Posterior vena cava (tissue), 2 donors: ENCODE results near the gene RFTN1. TPM values are rescaled to one million over a fixed set of nuclear protein-coding genes. Genes with fewer than 3 reads are reported as not detected.

ENCODE experiments used
- DNase-seq: peaks from one replicate; pipeline ENCODE4 v3.0.0-alpha.2; 2020; ENCODE audit warnings: low spot score
- intact Hi-C, 2 donors: fragments of 100-400 bp; cut with DNase I; formaldehyde crosslinking; loops; one replicate each; pipeline versions ENCODE4 v1.14.1 to v1.14.2; 2022 to 2023
- total RNA-seq, 2 donors: library from RNA; stranded (reverse); fragmentation: NEBNext Ultra II Directional; extraction: Animal tissue kit (Norgen Biotek cat#: 25700); gene quantifications; one replicate each; pipeline ENCODE4 v1.2.1, GENCODE V29; 2021
- donor health status: DM: yes; HTN: yes; CAD: no.
- donor health status: DM: yes; HTN: yes; CAD: no.

RFTN1 gene
- total RNA-seq, 2 donors from 2014 or later, result 72.2 to 102 TPM

- DNase-seq, result no peak
- intact Hi-C loops, result loop anchor here in 1 of 2 donors (5.0 kb wide), 1 partner anchor 34 kb away; the partner anchor contains the start of gene RFTN1
Observed at GRCh38 chr3:16478516-16478915, 35.0 kb downstream of the RFTN1 start.

- intact Hi-C loops, result loop anchor here in 1 of 2 donors (5.0 kb wide), 1 partner anchor 35 kb away; the partner anchor contains the start of gene RFTN1
- DNase-seq, result no peak
Observed at GRCh38 chr3:16477521-16477920, 36.0 kb downstream of the RFTN1 start.

DNA sequence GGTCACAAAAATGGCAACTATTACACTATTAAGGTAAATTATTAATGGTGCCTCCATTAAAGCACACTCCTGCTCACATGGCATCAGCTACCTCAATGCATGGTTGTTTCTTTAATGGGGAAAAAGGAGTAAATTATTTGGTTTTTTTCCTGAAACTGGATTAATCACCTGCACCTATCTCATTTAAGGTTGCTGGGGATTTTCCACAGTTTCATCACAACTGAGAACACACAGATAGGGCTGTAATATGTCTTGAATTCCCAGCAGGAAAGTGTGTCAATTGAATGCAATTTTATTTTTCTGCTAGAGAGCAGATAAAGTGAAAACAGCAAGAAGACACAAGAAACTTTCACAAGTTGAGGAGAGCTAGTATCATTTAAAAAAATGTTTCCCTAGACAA lies 36.4 kb downstream of the RFTN1 start:
- intact Hi-C loops, result loop anchor here in 1 of 2 donors (5.0 kb wide), 1 partner anchor 35 kb away; the partner anchor contains the start of gene RFTN1
- no peak for DNase-seq

DNA sequence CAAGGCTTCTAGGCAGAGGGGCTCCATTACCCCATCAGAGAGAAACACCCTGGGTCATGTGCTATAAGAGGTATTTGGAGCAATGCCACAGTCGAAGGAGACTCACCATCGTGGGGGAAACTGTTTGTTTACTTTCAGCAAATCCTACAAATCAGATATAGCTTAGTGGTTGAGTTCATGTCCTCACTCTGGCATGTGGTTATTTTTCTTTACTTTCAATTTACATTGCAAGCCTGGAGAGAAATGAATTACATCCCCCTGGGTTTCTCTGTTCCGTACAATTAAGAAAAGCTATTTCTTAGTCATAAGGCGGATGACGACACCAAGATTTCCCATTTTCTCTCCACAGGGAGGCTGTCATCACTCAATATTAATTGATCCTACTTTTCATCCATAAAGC lies 36.9 kb downstream of the RFTN1 start:
- no peak for DNase-seq
- intact Hi-C loops, result loop anchor here in 1 of 2 donors (5.0 kb wide), 1 partner anchor 36 kb away; the partner anchor contains the start of gene RFTN1

GRCh38 chr3:16475766-16476165 lies 37.7 kb downstream of the RFTN1 start:
- intact Hi-C loops, result loop anchor here in 1 of 2 donors (5.0 kb wide), 1 partner anchor 37 kb away; the partner anchor contains the start of gene RFTN1
- DNase-seq, result no peak

- intact Hi-C loops, result loop anchor here in 1 of 2 donors (5.0 kb wide), 1 partner anchor 37 kb away; the partner anchor contains the start of gene RFTN1
- no peak for DNase-seq
Observed at GRCh38 chr3:16474920-16475319, 38.6 kb downstream of the RFTN1 start.

GRCh38 chr3:16474216-16474615 lies 39.3 kb downstream of the RFTN1 start:
- intact Hi-C loops, result no loop called here
- no peak for DNase-seq

DNA sequence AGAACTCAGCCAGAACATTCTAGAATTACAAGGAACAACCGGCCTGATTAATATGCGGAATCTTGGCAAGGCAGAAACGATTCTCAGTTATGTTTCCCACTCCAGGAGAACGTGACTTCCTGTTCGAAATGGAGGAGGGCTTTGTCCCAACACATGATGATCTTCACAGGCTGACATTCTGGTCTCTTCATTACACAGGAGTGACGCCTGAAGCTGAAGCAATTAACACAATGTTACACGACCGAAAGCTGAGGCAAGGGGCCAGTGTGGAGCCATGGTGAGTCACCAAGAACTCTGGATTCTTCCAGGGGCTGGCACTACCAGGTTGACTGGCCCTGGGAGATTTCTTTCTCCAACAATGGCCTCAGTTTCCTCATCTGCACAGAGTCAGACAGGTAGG lies 40.9 kb downstream of the RFTN1 start:
- no peak for DNase-seq
- intact Hi-C loops, result no loop called here

- DNase-seq, result no peak
- intact Hi-C loops, result no loop called here
Observed at GRCh38 chr3:16471897-16472296, 41.6 kb downstream of the RFTN1 start.

DNA sequence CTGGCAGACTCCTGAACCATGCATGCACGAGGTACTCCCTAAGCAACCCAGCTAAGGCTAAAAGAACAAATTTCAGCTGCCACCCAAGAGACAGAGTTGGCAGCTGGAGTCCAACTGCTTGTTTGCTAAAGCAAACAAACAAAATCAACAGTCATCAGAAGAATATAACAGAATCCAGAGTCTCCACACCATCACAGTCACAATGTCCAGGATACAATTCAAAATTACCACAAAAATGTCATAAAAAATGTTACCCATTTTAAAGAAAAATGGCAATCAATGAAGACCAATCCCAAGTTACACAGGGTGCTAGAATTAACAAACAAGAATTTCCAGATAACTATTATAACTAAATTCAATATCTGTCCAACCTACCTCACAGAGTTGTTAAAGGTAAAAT lies 42.9 kb downstream of the RFTN1 start:
- no peak for DNase-seq
- intact Hi-C loops, result no loop called here

- no peak for DNase-seq
- intact Hi-C loops, result no loop called here
Observed at GRCh38 chr3:16468336-16469098, 45.0 kb downstream of the RFTN1 start.

DNA sequence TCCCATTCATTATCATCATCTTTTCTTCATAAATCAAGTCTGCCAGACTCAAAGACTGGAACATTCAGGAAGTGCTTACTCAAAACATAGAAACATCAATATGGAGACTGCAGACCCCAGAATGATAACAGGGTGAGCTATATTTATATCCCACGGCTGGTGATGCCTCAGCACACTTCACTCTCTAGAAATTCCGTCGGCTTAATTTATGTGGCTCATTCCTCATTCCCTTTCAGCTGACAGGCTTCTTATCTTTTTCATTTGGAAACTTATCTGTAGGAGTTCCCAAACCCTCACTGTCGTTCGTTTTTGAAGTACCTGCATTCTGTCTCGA lies 45.5 kb downstream of the RFTN1 start:
- no peak for DNase-seq
- intact Hi-C loops, result no loop called here

GRCh38 chr3:16467393-16467792 lies 46.1 kb downstream of the RFTN1 start:
- DNase-seq, result no peak
- intact Hi-C loops, result no loop called here

GRCh38 chr3:16466822-16467221 lies 46.7 kb downstream of the RFTN1 start:
- no peak for DNase-seq
- intact Hi-C loops, result no loop called here

DNA sequence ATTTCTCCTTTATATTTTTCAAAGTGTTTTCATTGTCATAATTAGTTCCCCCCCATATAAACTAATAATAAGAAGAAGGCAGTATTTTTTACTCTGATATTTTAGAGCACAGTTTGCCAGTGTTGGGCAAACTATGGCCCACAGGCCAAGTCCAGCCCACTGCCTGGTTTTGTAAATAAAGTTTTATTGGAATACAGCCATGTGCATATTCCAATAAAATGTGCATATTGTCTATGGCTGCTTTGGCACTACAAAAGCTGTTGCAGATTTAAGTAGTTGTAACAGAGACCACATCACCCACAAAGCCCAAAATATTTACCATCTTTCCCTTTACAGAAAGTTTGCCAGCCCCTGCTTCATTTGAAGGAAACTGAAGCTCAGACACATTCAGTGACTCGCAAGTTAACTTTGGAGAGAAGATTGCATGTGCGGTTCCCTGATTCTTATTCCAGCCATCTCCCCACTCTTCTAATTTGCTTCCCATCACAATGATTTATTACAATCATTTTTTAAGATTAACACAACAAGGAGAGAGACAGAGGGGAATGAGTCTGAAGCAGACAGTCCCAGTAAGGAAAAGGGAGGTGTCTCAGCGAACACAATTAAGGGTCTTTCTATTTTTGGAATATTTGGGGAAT lies 48.9 kb downstream of the RFTN1 start:
- DNase-seq, result no peak
- intact Hi-C loops, result no loop called here

DNA sequence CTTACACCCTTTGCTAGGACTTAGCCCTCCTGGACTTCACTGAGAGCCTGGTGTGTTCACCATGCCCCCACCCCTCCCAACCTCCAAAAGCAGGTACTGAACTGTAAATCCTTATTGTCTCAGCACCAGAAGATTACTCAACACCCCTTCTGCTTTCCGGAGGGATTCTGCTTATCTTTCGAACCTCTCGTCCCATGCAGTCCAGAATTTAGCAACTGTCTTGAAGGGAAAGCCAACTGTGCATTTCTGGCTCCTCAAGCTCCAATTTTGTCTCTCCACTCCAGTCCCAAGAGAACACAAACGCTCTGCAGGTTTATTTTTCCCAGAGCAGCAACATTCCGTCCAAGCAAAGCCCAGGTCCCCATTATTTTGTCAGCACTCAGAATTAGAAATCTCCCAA lies 49.6 kb downstream of the RFTN1 start:
- intact Hi-C loops, result no loop called here
- DNase-seq, result no peak

GRCh38 chr3:16463119-16463518 lies 50.4 kb downstream of the RFTN1 start:
- intact Hi-C loops, result no loop called here
- DNase-seq, result no peak

DNA sequence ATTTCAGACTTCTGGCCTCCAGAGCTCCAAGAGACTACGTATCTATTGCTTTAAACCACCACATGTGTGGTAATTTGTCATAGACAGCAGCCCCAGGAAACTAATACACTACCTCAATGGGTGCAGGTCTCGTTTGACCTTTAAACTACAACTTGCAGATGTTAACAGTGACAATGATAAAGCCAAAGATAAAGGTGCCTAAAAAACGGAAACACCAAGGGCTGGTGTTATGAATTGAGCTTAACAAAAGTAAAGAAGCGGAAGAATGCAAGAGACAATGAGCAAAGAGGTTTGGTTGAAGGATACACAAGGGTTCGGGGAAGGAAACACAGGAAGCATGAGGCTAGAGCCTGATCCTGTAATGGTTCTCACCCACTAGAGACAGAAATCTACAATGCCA lies 50.8 kb downstream of the RFTN1 start:
- intact Hi-C loops, result no loop called here
- no peak for DNase-seq

DNA sequence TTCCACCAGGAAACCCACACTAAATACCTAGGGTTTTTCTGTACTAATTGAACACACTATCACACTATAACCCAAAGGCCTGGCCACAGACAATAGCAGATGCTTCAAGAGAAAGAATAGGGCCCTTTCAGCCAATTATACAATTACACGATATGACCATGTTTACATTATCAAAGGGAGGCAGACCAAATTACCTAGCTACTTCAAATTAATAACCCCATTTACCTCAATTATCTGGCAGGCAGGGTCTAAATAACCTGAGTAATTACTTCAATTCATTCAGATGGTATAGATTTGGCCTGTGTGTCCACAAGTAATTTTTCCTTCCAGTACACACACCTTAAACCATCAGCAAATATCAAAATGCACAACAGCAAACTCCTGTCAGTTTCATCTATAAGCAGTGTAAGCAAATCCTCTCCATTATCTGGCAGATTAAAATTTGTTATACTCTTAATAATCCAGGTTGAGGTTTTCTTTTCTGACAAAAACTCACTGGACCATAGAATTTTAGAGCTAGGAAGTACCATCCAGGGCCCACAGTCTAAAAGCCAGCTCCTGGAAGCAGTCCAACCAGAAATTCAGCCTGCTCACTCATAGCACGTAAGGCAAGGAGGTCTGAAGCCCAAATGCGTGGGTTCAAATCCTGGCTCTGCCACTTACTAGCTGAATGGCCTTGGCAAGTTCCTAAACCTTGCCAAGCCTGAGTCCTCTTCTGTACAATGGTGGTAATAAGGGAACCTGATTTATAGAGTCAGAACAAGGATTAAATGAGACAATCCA lies 51.8 kb downstream of the RFTN1 start:
- intact Hi-C loops, result no loop called here
- no peak for DNase-seq

DNA sequence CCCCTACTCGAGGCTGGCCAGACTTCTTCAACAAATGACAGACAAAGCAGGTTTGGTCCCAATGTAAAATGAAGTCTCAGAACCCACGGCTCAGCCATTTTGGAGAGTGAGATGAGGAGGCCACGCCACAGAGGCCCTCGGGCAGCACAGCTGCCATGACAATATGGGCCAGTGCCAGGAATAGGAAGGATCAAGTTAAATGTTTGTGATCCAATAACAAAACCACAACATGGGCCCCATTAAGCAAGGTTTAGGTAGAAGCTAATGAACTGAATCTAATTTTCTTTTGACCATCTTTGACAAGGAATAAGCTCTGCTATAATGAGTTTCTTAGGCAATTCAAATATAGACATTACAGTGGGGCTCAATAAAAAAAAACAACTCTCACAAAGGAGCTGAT lies 52.6 kb downstream of the RFTN1 start:
- intact Hi-C loops, result no loop called here
- no peak for DNase-seq
